SK-N-SH (cell line): ENCODE data around the gene KIAA0040. TPM values are rescaled to one million over a fixed set of nuclear protein-coding genes. Genes with fewer than 3 reads are reported as not detected.

Experiments
- CTCF ChIA-PET: fragments of 300-600, 350-600 bp; formaldehyde crosslinking; extraction: SDS; loops from one replicate; lab custom pipeline; 2021; lab: Yijun Ruan, JAX
- POLR2A ChIA-PET: fragments of 350-600 bp; sonication (Branson Sonifier 250); formaldehyde crosslinking; extraction: SDS; loops from one replicate; lab custom pipeline; 2020; ENCODE audit warnings: antibody characterized with exemption, inconsistent platforms; lab: Yijun Ruan, JAX
- DNase-seq: peaks from one replicate; pipeline ENCODE4 v3.0.0; 2012
- H2AFZ ChIP-seq: fragments of 200-600 bp; sonication (generic); 2 replicates; pipeline ENCODE4 v1.8.1; 2016; ENCODE audit warnings: antibody characterized with exemption, mild to moderate bottlenecking, low read depth
- H3F3A ChIP-seq: fragments of 200-600 bp; sonication (generic); replicated peaks from 2 replicates; pipeline ENCODE3; 2016; ENCODE audit warnings: antibody characterized with exemption, mild to moderate bottlenecking; ENCODE audit not compliant: insufficient read depth
- H3K27ac ChIP-seq, 2 experiments: fragments of 200-500 bp in 1 of 2; fragments of 200-600 bp in 1 of 2; sonication (Bioruptor generic) in 1 of 2; sonication (generic), shearing (Covaris generic) in 1 of 2; 2 replicates each; pipeline versions ENCODE4 v1.5.1 to v1.6.1; 2014 to 2016; ENCODE audit warnings: low read depth in 2 of 2, inconsistent platforms in 1 of 2, low read length in 1 of 2, mild to moderate bottlenecking in 1 of 2, mixed read lengths in 1 of 2
- H3K27me3 ChIP-seq: fragments of 200-600 bp; sonication (generic), shearing (Covaris generic); 2 replicates; pipeline ENCODE4 v1.6.1; 2016; ENCODE audit warnings: mixed run types; ENCODE audit not compliant: insufficient read depth
- H3K36me3 ChIP-seq, 2 experiments: fragments of 200-500 bp in 1 of 2; fragments of 200-600 bp in 1 of 2; sonication (Bioruptor generic) in 1 of 2; sonication (generic) in 1 of 2; replicated peaks in 1 of 2; 2 replicates each; pipeline versions ENCODE3 to v1.5.1; 2014 to 2016; ENCODE audit warnings: low read length in 1 of 2, mild to moderate bottlenecking in 1 of 2; ENCODE audit not compliant: insufficient read depth in 2 of 2, control insufficient read depth in 1 of 2
- H3K4me1 ChIP-seq, 2 experiments: fragments of 200-500 bp in 1 of 2; fragments of 200-600 bp in 1 of 2; sonication (Bioruptor generic) in 1 of 2; sonication (generic), shearing (Covaris generic) in 1 of 2; 2 replicates each; pipeline versions ENCODE4 v1.5.1 to v1.6.1; 2014 to 2016; ENCODE audit warnings: low read depth in 1 of 2, low read length in 1 of 2, mixed run types in 1 of 2; ENCODE audit not compliant: insufficient read depth in 2 of 2, control insufficient read depth in 1 of 2
- H3K4me2 ChIP-seq: fragments of 200-600 bp; sonication (generic), shearing (Covaris generic); 2 replicates; pipeline ENCODE4 v1.6.1; 2017; ENCODE audit warnings: mixed run types
- H3K4me3 ChIP-seq, 2 experiments: fragments of 200-500 bp in 1 of 2; fragments of 200-600 bp in 1 of 2; sonication (Bioruptor generic) in 1 of 2; sonication (generic), shearing (Covaris generic) in 1 of 2; 2 replicates each; pipeline versions ENCODE4 v1.5.1 to v1.8.1; 2014 to 2016; ENCODE audit warnings: low read depth in 2 of 2, inconsistent platforms in 1 of 2, low read length in 1 of 2, mild to moderate bottlenecking in 1 of 2, mixed read lengths in 1 of 2, moderate library complexity in 1 of 2
- H3K79me2 ChIP-seq: fragments of 200-600 bp; sonication (generic); 2 replicates; pipeline ENCODE4 v1.8.1; 2017; ENCODE audit warnings: mild to moderate bottlenecking; ENCODE audit not compliant: insufficient read depth
- H3K9ac ChIP-seq: fragments of 200-600 bp; sonication (generic); 2 replicates; pipeline ENCODE4 v1.6.1; 2017; ENCODE audit warnings: mixed run types
- H3K9me2 ChIP-seq: fragments of 200-600 bp; sonication (generic); 2 replicates; pipeline ENCODE4 v1.6.1; 2017; ENCODE audit warnings: mixed run types
- H3K9me3 ChIP-seq: fragments of 200-600 bp; sonication (generic); 2 replicates; pipeline ENCODE4 v1.6.1; 2017; ENCODE audit warnings: mixed run types, mild to moderate bottlenecking, moderate library complexity
- H4K20me1 ChIP-seq: fragments of 200-600 bp; sonication (generic); 2 replicates; pipeline ENCODE4 v1.6.1; 2017; ENCODE audit warnings: mild to moderate bottlenecking, mixed run types; ENCODE audit not compliant: insufficient read depth
- ELF1 ChIP-seq: IDR thresholded peaks from 2 replicates; pipeline ENCODE4 v1.4.0; 2012
- FOXJ3 ChIP-seq: sonication (generic); formaldehyde crosslinking; IDR thresholded peaks from 2 replicates; pipeline ENCODE4 v1.5.1; 2020; ENCODE audit warnings: mild to moderate bottlenecking, missing genetic modification reagents
- GABPA ChIP-seq: IDR thresholded peaks from 2 replicates; pipeline ENCODE4 v1.4.0; 2012; ENCODE audit warnings: low read depth, mild to moderate bottlenecking
- MXI1 ChIP-seq: IDR thresholded peaks from 2 replicates; pipeline ENCODE4 v1.6.1; 2012; ENCODE audit warnings: mild to moderate bottlenecking, low read depth, low read length, improper control_type of control experiment
- NRF1 ChIP-seq: IDR thresholded peaks from 2 replicates; pipeline ENCODE4 v1.6.1; 2012; ENCODE audit warnings: low read depth, mild to moderate bottlenecking, low read length
- POLR2AphosphoS5 ChIP-seq: IDR thresholded peaks from 2 replicates; pipeline ENCODE4 v1.6.1; 2012; ENCODE audit warnings: low read depth, low read length
- RAD21 ChIP-seq: IDR thresholded peaks from 2 replicates; pipeline ENCODE4 v1.6.1; 2012; ENCODE audit warnings: mild to moderate bottlenecking, low read length
- RCOR1 ChIP-seq: fragments of 150-350 bp; IDR thresholded peaks from 2 replicates; pipeline ENCODE4 v1.6.1; 2017; ENCODE audit warnings: antibody characterized with exemption, low read length
- RFX5 ChIP-seq: IDR thresholded peaks from 2 replicates; pipeline ENCODE4 v1.6.1; 2012; ENCODE audit warnings: mild to moderate bottlenecking, improper control_type of control experiment, low read length
- SIN3A ChIP-seq: IDR thresholded peaks from 2 replicates; pipeline ENCODE4 v1.6.1; 2012; ENCODE audit warnings: low read depth, mild to moderate bottlenecking, low read length, moderate library complexity, borderline replicate concordance
- SMC3 ChIP-seq: IDR thresholded peaks from 2 replicates; pipeline ENCODE4 v1.6.1; 2012; ENCODE audit warnings: low read depth, low read length, improper control_type of control experiment
- TCF12 ChIP-seq: IDR thresholded peaks from 2 replicates; pipeline ENCODE4 v1.4.0; 2012
- USF1 ChIP-seq: IDR thresholded peaks from 2 replicates; pipeline ENCODE4 v1.4.0; 2012; ENCODE audit warnings: low read depth, borderline replicate concordance
- YY1 ChIP-seq: IDR thresholded peaks from 2 replicates; pipeline ENCODE4 v1.4.0; 2012; ENCODE audit warnings: low read depth, mild to moderate bottlenecking
- WGBS: methylation state at CpG from one replicate; pipeline ENCODE4 v1.1.6; 2017; ENCODE audit warnings: low lambda C conversion rate; 5-methylcytosine and 5-hydroxymethylcytosine counted together
- polyA plus RNA-seq, 3 experiments: library from polyadenylated mRNA; depleted of rRNA; stranded (reverse); fragments of >200 nt; gene quantifications; 2 replicates each; pipeline ENCODE4 v1.2.3, GENCODE V29; 2012
- TF ChIP-seq, protein P1 (sequence below): IDR thresholded peaks from 2 replicates; pipeline ENCODE4; 2012
- TF ChIP-seq, protein P2 (sequence below): fragments of 150-350 bp; IDR thresholded peaks from 2 replicates; pipeline ENCODE4 v1.6.1; 2016; ENCODE audit warnings: mild to moderate bottlenecking, low read depth, low read length

KIAA0040 gene
- polyA plus RNA-seq, 1 of the 3 experiments (the other 2 are of a cell fraction): 0.08 TPM

DNA sequence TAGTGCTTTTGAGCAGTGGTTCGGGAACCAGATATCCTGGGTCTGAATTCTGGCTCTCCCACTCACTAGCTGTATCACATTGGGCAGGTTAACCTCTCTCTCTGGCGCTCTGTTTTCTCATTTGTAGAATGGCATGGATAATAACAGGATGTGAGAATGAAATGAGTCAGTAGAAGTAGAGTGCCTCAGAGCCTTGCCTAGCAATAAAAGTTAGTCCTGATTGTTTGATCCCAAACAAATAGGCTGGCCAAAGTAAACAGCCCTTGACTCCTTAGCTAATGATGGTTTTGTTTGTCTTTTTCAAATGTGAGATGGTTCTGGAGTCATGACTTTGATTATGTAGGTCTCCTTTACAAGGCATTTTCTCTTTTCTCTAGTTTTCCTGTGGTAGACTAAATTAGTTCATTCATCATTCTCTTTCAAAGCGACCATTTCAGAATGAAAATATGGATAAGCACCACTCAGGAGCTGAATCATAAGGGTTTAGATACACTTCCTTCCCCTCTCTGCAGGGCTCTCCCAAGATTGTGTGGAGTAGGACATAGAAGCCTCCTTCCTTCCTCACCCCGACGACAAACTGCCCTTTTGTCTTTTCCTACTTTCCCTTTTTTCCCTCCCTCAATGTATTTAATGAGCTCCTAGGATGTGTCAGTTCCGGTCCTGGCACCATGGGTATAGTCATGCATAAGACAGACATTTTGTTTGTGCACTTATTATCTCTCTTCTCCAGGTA lies 23.1 kb downstream of the KIAA0040 start:
- DNase-seq: no peak
- H3K4me1 ChIP-seq: no peaks in the 10 kb centered on the region; a peak in 1 of 4 replicates
- no peak overlapping the region for H3K9ac ChIP-seq
- no peaks in the 10 kb centered on the region for H3K36me3 ChIP-seq
- H3K27me3 ChIP-seq: no peaks in the 10 kb centered on the region
- POLR2A ChIA-PET: no interaction called here
- no peaks in the 10 kb centered on the region for H3K9me3 ChIP-seq
- H3K4me3 ChIP-seq: no peak overlapping the region
- no peak overlapping the region for H3K4me2 ChIP-seq
- H4K20me1 ChIP-seq: no peaks in the 10 kb centered on the region
- WGBS: 33% methylated on average over 6 of the region's 6 CpGs
- CTCF ChIA-PET: interaction anchor here (1.1 to 1.4 kb wide), 2 partner anchors 15 to 22 kb away, joined by 3 to 8 read pairs; no protein-coding TSS in a partner anchor
- no peak overlapping the region for H3K27ac ChIP-seq
- H3F3A ChIP-seq: no peaks in the 10 kb centered on the region
- H3K79me2 ChIP-seq: no peaks in the 10 kb centered on the region
- H2AFZ ChIP-seq: no peak overlapping the region
- TF ChIP-seq FOXJ3 (CRISPR knock-in tag): no peak
- TF ChIP-seq, protein P1, sequence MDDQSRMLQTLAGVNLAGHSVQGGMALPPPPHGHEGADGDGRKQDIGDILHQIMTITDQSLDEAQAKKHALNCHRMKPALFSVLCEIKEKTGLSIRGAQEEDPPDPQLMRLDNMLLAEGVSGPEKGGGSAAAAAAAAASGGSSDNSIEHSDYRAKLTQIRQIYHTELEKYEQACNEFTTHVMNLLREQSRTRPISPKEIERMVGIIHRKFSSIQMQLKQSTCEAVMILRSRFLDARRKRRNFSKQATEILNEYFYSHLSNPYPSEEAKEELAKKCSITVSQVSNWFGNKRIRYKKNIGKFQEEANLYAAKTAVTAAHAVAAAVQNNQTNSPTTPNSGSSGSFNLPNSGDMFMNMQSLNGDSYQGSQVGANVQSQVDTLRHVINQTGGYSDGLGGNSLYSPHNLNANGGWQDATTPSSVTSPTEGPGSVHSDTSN: no peak
- H3K9me2 ChIP-seq: no peaks in the 10 kb centered on the region

DNA sequence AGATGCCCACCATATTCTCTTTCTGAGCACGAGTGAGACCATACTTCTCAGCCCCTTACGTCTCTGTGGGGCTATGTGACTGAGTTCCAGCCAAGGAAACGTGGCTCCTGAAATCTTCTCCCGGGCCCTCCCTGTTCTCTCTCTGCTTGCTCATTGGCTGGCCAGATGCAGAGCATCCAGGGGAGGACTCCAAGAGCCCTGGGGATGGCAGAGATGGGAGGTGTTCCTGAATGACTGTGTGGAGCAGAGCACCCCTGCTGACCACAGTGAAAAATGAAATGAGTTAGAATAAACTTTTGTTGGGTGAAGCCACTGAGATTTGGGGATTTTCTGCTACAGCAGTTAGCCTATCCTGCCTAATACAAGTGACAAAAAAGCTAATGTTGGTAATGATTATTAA lies 23.8 kb downstream of the KIAA0040 start:
- CTCF ChIA-PET: interaction anchor here (1.4 to 1.5 kb wide), 3 partner anchors 14 to 17 kb away, joined by 6 to 8 read pairs (median 7); no protein-coding TSS in a partner anchor

DNA sequence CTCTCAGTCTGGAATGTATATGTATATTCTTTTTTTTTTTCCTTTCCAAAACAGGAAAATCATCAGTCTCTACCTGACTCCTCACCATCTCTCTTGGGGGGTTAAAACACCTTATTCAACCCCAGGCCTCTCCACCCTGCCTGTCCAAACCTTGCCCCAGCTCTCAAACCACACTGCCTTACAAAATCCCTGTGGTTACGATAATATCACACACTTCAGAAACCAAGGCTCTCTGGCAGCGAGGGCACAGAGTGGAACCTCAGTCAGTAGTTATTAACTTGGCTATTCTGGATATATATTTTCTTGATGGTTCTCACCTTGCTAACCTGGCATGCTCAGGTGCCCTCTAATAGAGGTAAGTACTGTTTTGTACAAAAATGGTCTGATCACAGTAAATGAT lies 24.7 kb downstream of the KIAA0040 start:
- H3K4me2 ChIP-seq: no peak overlapping the region
- TF ChIP-seq YY1: no peak
- TF ChIP-seq SMC3: no peak
- TF ChIP-seq, protein P2, sequence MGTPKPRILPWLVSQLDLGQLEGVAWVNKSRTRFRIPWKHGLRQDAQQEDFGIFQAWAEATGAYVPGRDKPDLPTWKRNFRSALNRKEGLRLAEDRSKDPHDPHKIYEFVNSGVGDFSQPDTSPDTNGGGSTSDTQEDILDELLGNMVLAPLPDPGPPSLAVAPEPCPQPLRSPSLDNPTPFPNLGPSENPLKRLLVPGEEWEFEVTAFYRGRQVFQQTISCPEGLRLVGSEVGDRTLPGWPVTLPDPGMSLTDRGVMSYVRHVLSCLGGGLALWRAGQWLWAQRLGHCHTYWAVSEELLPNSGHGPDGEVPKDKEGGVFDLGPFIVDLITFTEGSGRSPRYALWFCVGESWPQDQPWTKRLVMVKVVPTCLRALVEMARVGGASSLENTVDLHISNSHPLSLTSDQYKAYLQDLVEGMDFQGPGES: no peak
- TF ChIP-seq RAD21: no peak
- TF ChIP-seq NRF1: no peak
- no peak for TF ChIP-seq ELF1
- TF ChIP-seq, protein P1: no peak
- no peak for TF ChIP-seq TCF12
- no peak for TF ChIP-seq SIN3A
- no peak for TF ChIP-seq POLR2AphosphoS5
- TF ChIP-seq MXI1: no peak
- TF ChIP-seq, all 33 proteins: peak for 0
- Histone ChIP-seq H3K79me2 (no peaks in the 10 kb centered on the region), H3K9ac (no peak overlapping the region), H4K20me1 (no peaks in the 10 kb centered on the region), H3K9me3 (no peaks in the 10 kb centered on the region), H2AFZ (no peak overlapping the region), H3K36me3 (no peaks in the 10 kb centered on the region), H3K27me3 (no peaks in the 10 kb centered on the region), H3K4me3 (no peak overlapping the region), H3K9me2 (no peaks in the 10 kb centered on the region), H3K4me1 (no peaks in the 10 kb centered on the region), H3F3A (no peaks in the 10 kb centered on the region), H3K27ac (no peak overlapping the region)
- WGBS: 34% methylated on average over 2 of the region's 2 CpGs
- ChIA-PET CTCF (interaction anchor here (1.4 to 1.5 kb wide), 2 partner anchors 13 to 16 kb away, joined by 6 to 7 read pairs; no protein-coding TSS in a partner anchor), POLR2A (no interaction called here)
- DNase-seq: no peak

More for the DNA sequence above, 23.8 kb downstream of the KIAA0040 start:
- no peaks in the 10 kb centered on the region; a peak in 1 of 4 replicates for H3K4me1 ChIP-seq
- no peak for DNase-seq
- H3K9me2 ChIP-seq: no peaks in the 10 kb centered on the region
- no peak overlapping the region for H3K4me3 ChIP-seq
- POLR2A ChIA-PET: no interaction called here
- H2AFZ ChIP-seq: no peak overlapping the region
- 31% methylated on average over 4 of the region's 4 CpGs for WGBS
- H3K9me3 ChIP-seq: no peaks in the 10 kb centered on the region
- H3K9ac ChIP-seq: no peak overlapping the region
- H4K20me1 ChIP-seq: no peaks in the 10 kb centered on the region
- H3K79me2 ChIP-seq: no peaks in the 10 kb centered on the region
- H3K27ac ChIP-seq: no peak overlapping the region
- H3K4me2 ChIP-seq: no peak overlapping the region
- no peaks in the 10 kb centered on the region for H3K27me3 ChIP-seq
- TF ChIP-seq GABPA (no peak), USF1 (no peak), RFX5 (no peak), MXI1 (no peak), RCOR1 (no peak)
- H3K36me3 ChIP-seq: no peaks in the 10 kb centered on the region
- no peaks in the 10 kb centered on the region for H3F3A ChIP-seq
